Activated T-helper 1 cell treated with anti-CD3 and anti-CD28 coated beads, Interleukin-12 subunit alpha, Interleukin-12 subunit beta, Interleukin-2, Interleukin-4 antibody, amounts not matched to agents 30 ng/mL and 10 ng/mL and 1 ng/mL, durations not matched to agents 14 hours and 24 hours and 36 hours (primary cell): Measurements from ENCODE around the gene UNKL. TPM values are rescaled to one million over a fixed set of nuclear protein-coding genes. Genes with fewer than 3 reads are reported as not detected.

Source experiments
- DNase-seq: peaks from one replicate; pipeline ENCODE4 v3.0.0; 2021; ENCODE audit warnings: low spot score
- H3K27ac Mint-ChIP-seq: one replicate; pipeline ENCODE4 v1.8.0; 2021; ENCODE audit warnings: mild to moderate bottlenecking, mixed read lengths
- H3K27me3 Mint-ChIP-seq: one replicate; pipeline ENCODE4 v1.8.0; 2022; ENCODE audit warnings: mild to moderate bottlenecking, moderate library complexity, mixed read lengths; ENCODE audit not compliant: insufficient read depth
- H3K36me3 Mint-ChIP-seq: one replicate; pipeline ENCODE4 v1.8.0; 2021; ENCODE audit warnings: low read depth, mixed read lengths
- H3K4me1 Mint-ChIP-seq: one replicate; pipeline ENCODE4 v1.8.0; 2021; ENCODE audit warnings: low read depth, mixed read lengths
- H3K4me3 Mint-ChIP-seq: one replicate; pipeline ENCODE4 v1.8.0; 2021; ENCODE audit warnings: mild to moderate bottlenecking, moderate library complexity, mixed read lengths
- H3K9me3 Mint-ChIP-seq: one replicate; pipeline ENCODE4 v1.8.0; 2021; ENCODE audit warnings: mixed read lengths
- intact Hi-C: fragments of 100-400 bp; cut with micrococcal nuclease; formaldehyde crosslinking; loops from one replicate; pipeline ENCODE4 v1.15.1; 2024
- total RNA-seq: library from RNA; stranded (reverse); gene quantifications from 2 replicates; pipeline ENCODE4 v1.2.3, GENCODE V29; 2022

UNKL gene
- total RNA-seq, 1 donor from 2014 or later = 42.7 TPM

DNA sequence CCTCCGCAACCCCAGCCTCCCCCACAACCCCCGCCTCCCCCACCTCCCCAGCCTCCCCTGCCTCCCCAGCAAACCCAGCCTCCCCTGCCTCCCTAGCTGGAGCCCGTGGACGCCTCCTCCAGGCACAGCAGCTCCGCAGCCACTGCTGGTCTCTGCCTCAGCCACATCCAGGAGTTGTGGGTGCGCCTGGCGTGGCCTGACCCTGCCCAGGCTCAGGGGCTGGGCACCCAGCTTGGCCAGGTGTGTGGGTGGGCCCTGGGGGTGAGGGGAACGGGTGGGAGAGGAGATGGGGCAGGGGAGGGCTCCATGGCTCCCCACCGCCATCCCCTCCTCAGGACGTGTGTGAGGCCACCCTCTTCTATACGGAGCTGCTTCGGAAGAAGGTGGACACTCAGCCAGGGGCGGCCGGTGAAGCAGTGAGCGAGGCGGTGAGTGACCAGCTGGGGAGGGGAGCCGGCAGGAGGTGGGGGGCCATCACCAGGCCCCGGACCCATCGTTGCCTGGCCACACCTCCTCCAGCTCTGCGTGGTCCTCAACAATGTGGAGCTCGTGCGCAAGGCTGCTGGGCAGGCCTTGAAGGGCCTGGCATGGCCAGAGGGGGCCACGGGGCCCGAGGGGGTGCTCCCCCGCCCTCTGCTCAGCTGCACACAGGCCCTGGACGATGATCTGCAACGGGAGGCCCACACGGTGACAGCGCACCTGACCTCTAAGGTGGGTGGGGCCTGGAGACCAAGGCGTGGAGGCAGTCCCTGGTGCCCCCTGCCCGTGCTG lies 68.7 kb downstream of the UNKL start:
- peaks cover 3% of the 10 kb centered on the region for H3K27me3 Mint-ChIP-seq
- peaks cover 21% of the 10 kb centered on the region for H3K4me1 Mint-ChIP-seq
- no peak for DNase-seq
- intact Hi-C loops = no loop called here
- no peaks in the 10 kb centered on the region for H3K9me3 Mint-ChIP-seq
- H3K4me3 Mint-ChIP-seq = no peak overlapping the region
- no peak overlapping the region for H3K27ac Mint-ChIP-seq
- peaks cover 3% of the 10 kb centered on the region for H3K36me3 Mint-ChIP-seq

- peaks cover 3% of the 10 kb centered on the region for H3K27me3 Mint-ChIP-seq
- no peaks in the 10 kb centered on the region for H3K36me3 Mint-ChIP-seq
- no peak overlapping the region for H3K27ac Mint-ChIP-seq
- intact Hi-C loops = no loop called here
- no peak overlapping the region for H3K4me3 Mint-ChIP-seq
- peaks cover 15% of the 10 kb centered on the region for H3K4me1 Mint-ChIP-seq
- no peak for DNase-seq
- H3K9me3 Mint-ChIP-seq = no peaks in the 10 kb centered on the region
Observed at GRCh38 chr16:1345087-1345486, 69.4 kb downstream of the UNKL start.

DNA sequence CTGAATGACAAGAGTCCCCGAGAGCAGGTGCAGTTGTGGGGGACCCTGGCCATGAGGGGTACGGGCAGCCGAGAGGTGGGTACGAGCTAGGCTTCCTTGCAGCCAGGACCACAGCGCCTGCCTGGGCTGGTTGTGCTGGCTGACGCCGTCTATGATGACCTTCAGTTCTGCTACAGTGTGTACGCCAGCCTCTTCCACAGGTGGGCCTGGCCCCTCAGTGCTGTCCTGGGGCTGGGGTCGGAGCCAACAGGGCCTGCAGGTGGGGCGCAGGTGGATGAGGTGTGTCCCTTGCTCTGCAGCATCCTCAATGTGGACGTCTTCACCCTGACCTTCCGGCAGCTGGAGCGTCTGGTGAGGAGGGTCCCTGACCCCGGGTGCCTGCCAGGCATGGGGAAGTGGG lies 70.0 kb downstream of the UNKL start:
- Mint-ChIP-seq H3K4me1 (peaks cover 15% of the 10 kb centered on the region), H3K27me3 (peaks cover 3% of the 10 kb centered on the region), H3K27ac (no peak overlapping the region), H3K9me3 (no peaks in the 10 kb centered on the region), H3K36me3 (no peaks in the 10 kb centered on the region), H3K4me3 (no peak overlapping the region)
- DNase-seq = no peak
- intact Hi-C loops = no loop called here

DNA sequence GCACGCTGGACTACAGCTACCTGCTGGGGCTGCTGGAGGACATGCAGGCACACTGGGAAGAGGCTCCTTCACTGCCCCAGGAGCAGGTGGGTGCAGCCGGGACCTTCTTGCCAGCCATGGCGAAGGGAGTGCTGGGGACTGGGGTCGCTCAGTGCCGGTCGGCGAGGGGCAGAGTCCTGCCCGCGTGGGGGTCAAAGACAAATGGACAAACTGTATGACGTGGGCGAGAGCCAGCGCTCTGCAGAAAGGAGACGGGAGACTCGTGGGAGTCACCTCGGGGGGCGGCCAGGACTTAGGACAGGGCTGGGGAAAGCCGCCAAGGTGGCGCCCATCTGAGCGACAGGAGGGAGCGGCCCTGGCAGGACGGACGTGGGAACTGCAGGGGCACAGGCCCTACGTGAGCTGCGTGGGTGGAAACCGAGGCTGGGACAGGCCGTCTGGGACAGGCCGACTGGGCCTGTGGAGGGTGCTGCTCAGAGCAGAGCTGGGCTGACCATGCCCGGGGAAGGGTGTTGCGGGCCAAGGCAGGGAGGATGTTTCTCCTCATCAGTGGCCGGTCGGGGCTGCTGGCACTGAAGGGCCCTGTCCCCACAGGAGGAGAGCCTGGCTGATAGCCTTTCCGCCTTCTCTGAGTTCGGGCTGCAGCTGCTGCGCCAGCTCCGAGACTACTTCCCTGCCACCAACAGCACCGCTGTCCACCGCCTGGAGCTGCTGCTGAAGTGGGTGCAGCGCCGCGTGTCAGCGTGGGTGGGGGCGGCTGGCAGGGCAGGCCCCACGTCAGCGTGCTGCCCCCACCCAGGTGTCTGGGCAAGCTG lies 70.9 kb downstream of the UNKL start:
- Mint-ChIP-seq H3K27ac (peak overlapping the region; percentile 18), H3K4me1 (peaks cover 15% of the 10 kb centered on the region), H3K4me3 (peak overlapping the region; percentile 45), H3K36me3 (no peaks in the 10 kb centered on the region), H3K9me3 (no peaks in the 10 kb centered on the region), H3K27me3 (peaks cover 3% of the 10 kb centered on the region)
- intact Hi-C loops = loop anchor here (1.0 to 2.0 kb wide), 4 partner anchors 8 to 77 kb away; partner anchors contain the start of genes GNPTG, TSR3 and UQCC4
- no peak for DNase-seq

- peak overlapping the region; percentile 18 for H3K27ac Mint-ChIP-seq
Observed at GRCh38 chr16:1342526-1343427, 71.7 kb downstream of the UNKL start.

DNA sequence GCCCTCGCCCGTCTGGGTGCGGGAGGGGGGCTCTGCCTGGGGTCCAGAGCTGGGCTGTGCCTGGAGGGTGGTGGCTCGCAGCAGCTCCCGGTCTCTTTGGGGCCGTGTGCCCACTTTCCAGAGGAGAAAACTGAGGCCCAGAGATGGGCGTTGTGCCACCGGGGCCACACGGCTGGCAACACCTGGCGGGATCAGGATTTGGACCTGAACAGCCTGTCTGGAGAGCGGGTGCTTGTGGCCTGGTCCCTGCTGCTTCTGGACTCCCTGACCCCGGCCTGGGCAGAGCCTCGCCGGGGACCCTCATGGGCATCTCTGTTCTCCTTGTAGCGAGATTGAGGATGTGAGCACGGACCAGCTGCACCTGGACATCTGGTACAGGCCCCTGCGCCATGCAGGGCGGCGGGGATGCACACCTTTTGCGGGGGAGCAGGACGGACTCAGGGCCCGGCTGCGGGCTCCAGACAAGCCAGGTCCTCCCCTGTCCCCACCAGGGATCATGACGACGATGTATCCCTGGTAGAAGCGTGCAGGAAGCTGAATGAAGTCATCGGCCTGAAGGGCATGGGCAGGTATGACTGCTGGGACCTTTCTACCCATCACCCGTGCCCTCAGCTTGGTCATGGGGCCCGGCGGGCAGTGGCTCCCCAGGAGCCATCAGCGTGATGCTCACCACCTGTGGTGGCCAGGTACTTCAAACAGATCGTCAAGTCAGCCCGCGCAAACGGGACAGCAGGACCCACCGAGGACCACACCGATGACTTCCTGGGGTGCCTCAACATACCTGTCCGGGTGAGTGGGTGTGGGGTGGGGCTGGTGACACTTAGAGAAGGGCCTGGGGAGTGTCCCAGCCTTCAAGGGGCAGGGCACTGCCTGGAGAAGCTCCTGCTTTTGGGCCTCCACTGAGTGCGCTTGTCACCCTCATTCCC lies 72.7 kb downstream of the UNKL start:
- Mint-ChIP-seq H3K4me1 (peaks cover 15% of the 10 kb centered on the region), H3K27me3 (peaks cover 3% of the 10 kb centered on the region), H3K36me3 (no peaks in the 10 kb centered on the region), H3K27ac (no peak overlapping the region), H3K9me3 (no peaks in the 10 kb centered on the region), H3K4me3 (peak overlapping the region; percentile 45)
- intact Hi-C loops = loop anchor here (2.0 kb wide), 2 partner anchors 37 to 79 kb away; partner anchors contain the start of gene UQCC4
- DNase-seq = no peak

More at GRCh38 chr16:1342526-1343427, 71.7 kb downstream of the UNKL start:
- peak overlapping the region; percentile 45 for H3K4me3 Mint-ChIP-seq
- H3K36me3 Mint-ChIP-seq = no peaks in the 10 kb centered on the region
- intact Hi-C loops = loop anchor here (1.0 to 2.0 kb wide), 4 partner anchors 9 to 78 kb away; partner anchors contain the start of genes GNPTG, TSR3 and UQCC4
- peaks cover 2% of the 10 kb centered on the region for H3K27me3 Mint-ChIP-seq
- H3K9me3 Mint-ChIP-seq = no peaks in the 10 kb centered on the region
- DNase-seq = peak; percentile 89
- H3K4me1 Mint-ChIP-seq = peaks cover 15% of the 10 kb centered on the region

DNA sequence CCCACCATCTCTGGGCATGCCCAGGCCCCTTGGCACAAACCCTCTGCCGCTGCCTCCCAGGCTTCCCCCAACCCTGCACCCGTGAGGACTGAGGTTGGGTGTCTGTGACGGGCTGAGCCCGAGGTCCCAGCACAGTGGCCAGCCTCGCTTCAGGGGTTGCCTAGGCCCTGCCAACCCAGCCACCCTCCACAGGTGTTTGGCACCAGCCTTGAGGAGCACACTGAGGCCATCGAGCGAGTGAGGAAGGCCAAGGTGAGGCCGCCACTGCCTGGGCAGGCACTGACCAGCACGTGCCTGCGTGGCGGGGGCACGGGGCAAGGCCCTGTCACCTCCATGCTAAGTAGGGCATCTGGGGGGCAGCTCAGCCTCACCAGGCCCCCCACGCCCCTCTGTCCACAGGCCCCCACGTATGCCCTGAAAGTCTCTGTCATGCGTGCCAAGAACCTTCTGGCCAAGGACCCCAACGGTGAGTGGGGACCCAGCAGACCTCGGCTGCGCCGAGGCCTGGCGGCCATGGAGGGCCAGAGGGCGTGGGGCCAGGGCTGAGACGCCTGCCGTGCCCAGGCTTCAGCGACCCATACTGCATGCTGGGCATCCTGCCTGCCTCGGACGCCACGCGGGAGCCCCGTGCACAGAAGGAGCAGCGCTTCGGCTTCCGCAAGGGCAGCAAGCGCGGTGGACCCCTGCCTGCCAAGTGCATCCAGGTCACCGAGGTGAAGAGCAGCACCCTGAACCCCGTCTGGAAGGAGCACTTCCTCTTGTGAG lies 73.6 kb downstream of the UNKL start:
- Mint-ChIP-seq H3K27ac (no peak overlapping the region), H3K4me1 (peaks cover 15% of the 10 kb centered on the region), H3K4me3 (no peak overlapping the region), H3K9me3 (no peaks in the 10 kb centered on the region), H3K36me3 (no peaks in the 10 kb centered on the region), H3K27me3 (peaks cover 8% of the 10 kb centered on the region)
- intact Hi-C loops = no loop called here
- DNase-seq = no peak

GRCh38 chr16:1338855-1339675 lies 75.4 kb downstream of the UNKL start:
- intact Hi-C loops = no loop called here
- Mint-ChIP-seq H3K36me3 (no peaks in the 10 kb centered on the region), H3K27ac (no peak overlapping the region), H3K9me3 (no peaks in the 10 kb centered on the region), H3K4me3 (no peak overlapping the region), H3K27me3 (peaks cover 18% of the 10 kb centered on the region), H3K4me1 (peaks cover 15% of the 10 kb centered on the region)
- DNase-seq = no peak

DNA sequence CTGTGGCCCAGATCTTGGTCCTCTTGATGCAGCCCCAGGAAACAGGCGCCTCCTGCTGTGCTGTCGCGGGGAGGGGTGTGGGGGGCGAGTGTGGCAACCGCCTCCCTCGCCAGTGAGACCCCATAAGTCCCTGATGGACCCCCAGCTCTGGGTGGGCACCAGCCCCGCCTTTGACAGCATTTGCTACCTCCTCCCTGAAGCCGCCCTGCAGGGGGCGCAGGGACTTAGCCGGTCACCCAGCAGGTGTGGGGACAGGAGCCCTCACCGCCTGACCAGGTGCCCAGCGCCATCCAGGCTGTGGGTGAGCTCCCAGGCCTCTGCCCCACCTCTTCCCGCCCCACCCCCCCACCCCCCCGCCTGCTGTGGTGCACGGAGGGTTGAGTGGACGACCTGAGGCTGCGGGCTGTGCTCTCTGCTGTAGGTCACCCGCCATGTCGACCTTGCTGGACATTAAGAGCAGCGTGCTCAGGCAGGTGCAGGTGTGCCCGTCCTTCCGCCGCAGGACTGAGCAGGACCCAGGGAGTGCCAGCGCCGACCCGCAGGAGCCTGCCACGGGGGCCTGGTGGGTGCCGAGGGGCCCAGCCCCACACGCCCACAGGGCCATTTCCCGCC lies 76.3 kb downstream of the UNKL start:
- Mint-ChIP-seq H3K4me3 (no peak overlapping the region), H3K36me3 (no peaks in the 10 kb centered on the region), H3K27ac (no peak overlapping the region), H3K4me1 (peaks cover 13% of the 10 kb centered on the region), H3K9me3 (no peaks in the 10 kb centered on the region), H3K27me3 (peaks cover 18% of the 10 kb centered on the region)
- no peak for DNase-seq
- intact Hi-C loops = no loop called here

DNA sequence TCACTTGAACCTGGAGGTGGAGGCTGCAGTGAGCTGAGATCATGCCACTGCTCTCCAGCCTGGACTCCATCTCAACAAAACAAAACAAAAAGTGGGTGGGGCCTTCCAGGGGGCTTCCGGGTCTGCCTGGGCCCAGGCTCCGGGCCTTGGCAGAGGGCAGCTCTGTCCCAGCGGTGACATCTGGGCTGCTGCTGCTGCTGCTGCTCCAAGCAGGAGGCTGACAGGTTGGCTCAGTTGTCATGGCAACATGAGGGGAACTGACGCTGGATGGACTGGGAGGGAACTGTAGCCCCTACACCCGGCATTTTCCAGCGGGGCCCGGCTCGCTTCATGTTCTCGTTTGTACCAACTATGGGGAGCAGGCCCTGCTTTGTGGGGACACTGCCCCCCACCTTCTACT lies 77.0 kb downstream of the UNKL start:
- Mint-ChIP-seq H3K27me3 (peaks cover 19% of the 10 kb centered on the region), H3K27ac (no peak overlapping the region), H3K4me3 (no peak overlapping the region), H3K36me3 (no peaks in the 10 kb centered on the region), H3K4me1 (peaks cover 5% of the 10 kb centered on the region), H3K9me3 (no peaks in the 10 kb centered on the region)
- intact Hi-C loops = no loop called here
- no peak for DNase-seq
